PC-3 (cell line): Measurements from ENCODE around the gene ANG. TPM values are rescaled to one million over a fixed set of nuclear protein-coding genes. Genes with fewer than 3 reads are reported as not detected.

Experiments
- ATAC-seq: fragments of 200-7000 bp; cut with Tn5 transposase; 2 replicates; pipeline ENCODE4 v1.9.1; 2020; ENCODE audit warnings: mild to moderate bottlenecking, moderate library complexity
- BruUV-seq: library from RNA; stranded (reverse); fragments of 400-500 nt; replicated peaks from 2 replicates; lab custom pipeline; 2021; lab: Mats Ljungman, UMichigan
- CTCF ChIA-PET: fragments of 300-600 bp; sonication (Branson Sonifier 250); formaldehyde crosslinking; loops from one replicate; lab custom pipeline; 2022; ENCODE audit warnings: antibody characterized with exemption; lab: Charles Lee
- POLR2A ChIA-PET: fragments of 300-600 bp; sonication (Branson Sonifier 250); formaldehyde crosslinking; loops from one replicate; lab custom pipeline; 2022; ENCODE audit warnings: antibody characterized with exemption; ENCODE audit not compliant: unreplicated experiment; lab: Charles Lee
- DNase-seq: peaks from one replicate; pipeline ENCODE4 v3.0.0-alpha.2; 2015
- H2AFZ ChIP-seq: fragments of 300-600 bp; sonication (generic); 2 replicates; pipeline ENCODE4 v1.6.0; 2016; ENCODE audit warnings: antibody characterized with exemption, low read length
- H3F3A ChIP-seq: fragments of 300-600 bp; sonication (generic); one replicate; pipeline ENCODE4 v1.6.0; 2017; ENCODE audit warnings: antibody characterized with exemption, low read length, control low read depth, mild to moderate bottlenecking; ENCODE audit not compliant: unreplicated experiment
- H3K27ac ChIP-seq: fragments of 300-600 bp; sonication (generic); 2 replicates; pipeline ENCODE4 v1.5.1; 2016; ENCODE audit warnings: mild to moderate bottlenecking, low read length
- H3K27me3 ChIP-seq: fragments of 300-600 bp; sonication (generic); 2 replicates; pipeline ENCODE4 v1.6.1; 2016; ENCODE audit warnings: low read length, mixed read lengths
- H3K36me3 ChIP-seq: fragments of 300-600 bp; sonication (generic); 2 replicates; pipeline ENCODE4 v1.6.1; 2016; ENCODE audit warnings: low read depth, mixed run types, low read length, mixed read lengths
- H3K4me1 ChIP-seq: fragments of 300-600 bp; sonication (generic); 2 replicates; pipeline ENCODE4 v1.5.1; 2016; ENCODE audit warnings: low read length; ENCODE audit not compliant: insufficient read depth
- H3K4me2 ChIP-seq: fragments of 300-600 bp; sonication (generic); 2 replicates; pipeline ENCODE4 v1.6.0; 2016; ENCODE audit warnings: low read length
- H3K4me3 ChIP-seq: fragments of 300-600 bp; sonication (generic); 2 replicates; pipeline ENCODE4 v1.5.1; 2016; ENCODE audit warnings: mild to moderate bottlenecking, low read length, mixed read lengths
- H3K79me2 ChIP-seq: fragments of 300-600 bp; sonication (generic); 2 replicates; pipeline ENCODE4 v1.6.1; 2017; ENCODE audit warnings: low read length, mixed read lengths
- H3K9ac ChIP-seq: fragments of 300-600 bp; sonication (generic); 2 replicates; pipeline ENCODE4 v1.6.0; 2016; ENCODE audit warnings: mild to moderate bottlenecking, low read length
- H3K9me2 ChIP-seq: fragments of 300-600 bp; sonication (generic); replicated peaks from 2 replicates; pipeline ENCODE4 v1.6.1; 2016; ENCODE audit warnings: mixed run types, low read length, mixed read lengths
- H3K9me3 ChIP-seq: fragments of 300-600 bp; sonication (generic); 2 replicates; pipeline ENCODE4 v1.6.1; 2016; ENCODE audit warnings: low read length, mixed read lengths
- H4K20me1 ChIP-seq: fragments of 300-600 bp; sonication (generic); 2 replicates; pipeline ENCODE4 v1.6.1; 2016; ENCODE audit warnings: low read length, mixed read lengths
- CTCF ChIP-seq: fragments of 300-600 bp; sonication (generic); conservative IDR thresholded peaks from 2 replicates; pipeline ENCODE4 v1.5.1; 2017; ENCODE audit warnings: antibody characterized with exemption, low read depth, mild to moderate bottlenecking, low read length
- EZH2 ChIP-seq: fragments of 300-600 bp; sonication (generic); IDR thresholded peaks from one replicate; pipeline ENCODE4 v1.6.1; 2017; ENCODE audit warnings: antibody characterized with exemption, mild to moderate bottlenecking, low read length; ENCODE audit not compliant: unreplicated experiment
- EZH2phosphoT487 ChIP-seq: fragments of 300-600 bp; sonication (generic); IDR thresholded peaks from 2 replicates; pipeline ENCODE4 v1.6.1; 2018; ENCODE audit warnings: mild to moderate bottlenecking, antibody characterized with exemption, low read length, borderline replicate concordance
- intact Hi-C: fragments of 100-400 bp; cut with micrococcal nuclease; formaldehyde crosslinking; loops from 2 replicates; pipeline ENCODE4 v1.9.0; 2023
- total RNA-seq: library from RNA; depleted of rRNA; stranded (reverse); fragments of >200 nt; gene quantifications from 2 replicates; pipeline ENCODE4 v1.2.3, GENCODE V29; 2014

Gene ANG
- total RNA-seq, 1 experiment from 2014 or later = 4.8 TPM

GRCh38 chr14:20730891-20731290 lies 42.3 kb downstream of the ANG start:
- Histone ChIP-seq H3F3A (no peaks in the 10 kb centered on the region), H3K27ac (no peak overlapping the region), H3K9me2 (no peaks in the 10 kb centered on the region), H2AFZ (no peak overlapping the region), H3K79me2 (no peaks in the 10 kb centered on the region), H3K9ac (no peak overlapping the region), H3K4me1 (no peaks in the 10 kb centered on the region), H4K20me1 (no peaks in the 10 kb centered on the region), H3K36me3 (no peaks in the 10 kb centered on the region), H3K4me3 (no peak overlapping the region), H3K4me2 (no peak overlapping the region), H3K27me3 (peaks cover 82% of the 10 kb centered on the region), H3K9me3 (no peaks in the 10 kb centered on the region)
- BruUV-seq = no TSS peak
- intact Hi-C loops = no loop called here
- no peak for ATAC-seq
- DNase-seq = no peak
- TF ChIP-seq EZH2 = no peak
- TF ChIP-seq EZH2phosphoT487 = no peak
- no peak for TF ChIP-seq CTCF
- ChIA-PET POLR2A (no interaction called here), CTCF (no interaction called here)

GRCh38 chr14:20732477-20732876 lies 43.9 kb downstream of the ANG start:
- H3K36me3 ChIP-seq = no peaks in the 10 kb centered on the region
- BruUV-seq = no TSS peak
- ATAC-seq = no peak
- H3K79me2 ChIP-seq = no peaks in the 10 kb centered on the region
- POLR2A ChIA-PET = no interaction called here
- no peak overlapping the region for H3K27ac ChIP-seq
- CTCF ChIA-PET = no interaction called here
- no peak overlapping the region for H3K4me2 ChIP-seq
- H2AFZ ChIP-seq = no peak overlapping the region
- no peak for DNase-seq
- H3K4me1 ChIP-seq = no peaks in the 10 kb centered on the region
- TF ChIP-seq CTCF (no peak), EZH2phosphoT487 (no peak), EZH2 (no peak)
- no peak overlapping the region for H3K4me3 ChIP-seq
- no peaks in the 10 kb centered on the region for H4K20me1 ChIP-seq
- intact Hi-C loops = no loop called here
- H3K9me3 ChIP-seq = no peaks in the 10 kb centered on the region
- H3K9me2 ChIP-seq = no peaks in the 10 kb centered on the region
- peaks cover 79% of the 10 kb centered on the region for H3K27me3 ChIP-seq
- no peak overlapping the region for H3K9ac ChIP-seq
- H3F3A ChIP-seq = no peaks in the 10 kb centered on the region

DNA sequence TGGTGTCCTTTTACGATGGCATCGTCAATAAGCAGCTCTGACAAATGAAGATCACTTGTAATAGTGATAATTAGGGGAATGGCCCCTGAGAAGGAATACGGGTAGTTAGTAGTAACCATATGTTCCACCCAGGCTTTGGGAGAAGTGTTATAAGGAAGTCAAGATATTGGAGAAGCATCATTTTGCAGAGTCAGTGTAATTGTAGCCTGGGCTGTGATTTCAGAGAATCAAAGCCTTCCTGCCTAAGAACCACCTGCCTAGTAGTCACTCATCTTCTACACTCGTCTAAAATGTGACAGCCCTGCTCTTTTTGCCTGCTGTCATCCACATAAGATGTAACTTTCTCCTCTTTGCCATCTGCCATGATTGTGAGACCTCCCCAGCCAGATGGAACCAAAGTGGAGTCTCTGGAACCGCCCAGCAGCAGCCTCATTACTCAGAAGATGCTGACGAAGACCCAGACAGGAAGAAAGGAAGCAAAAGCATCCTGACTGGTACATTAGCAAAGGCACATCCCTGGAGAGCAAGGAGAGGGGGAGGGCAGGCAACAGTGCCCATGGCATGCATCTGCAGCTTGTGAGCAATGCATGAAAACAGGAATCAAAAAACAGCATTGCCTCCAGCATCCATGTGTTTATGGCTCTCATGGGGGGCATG lies 44.5 kb downstream of the ANG start:
- ChIA-PET POLR2A (no interaction called here), CTCF (no interaction called here)
- Histone ChIP-seq H3K27ac (no peak overlapping the region), H3F3A (no peaks in the 10 kb centered on the region), H3K9ac (no peak overlapping the region), H2AFZ (no peak overlapping the region), H3K9me3 (no peaks in the 10 kb centered on the region), H3K36me3 (no peaks in the 10 kb centered on the region), H3K9me2 (no peaks in the 10 kb centered on the region), H3K4me3 (no peak overlapping the region), H3K27me3 (peaks cover 78% of the 10 kb centered on the region), H3K4me2 (no peak overlapping the region), H4K20me1 (no peaks in the 10 kb centered on the region), H3K79me2 (no peaks in the 10 kb centered on the region), H3K4me1 (no peaks in the 10 kb centered on the region)
- intact Hi-C loops = no loop called here
- no peak for TF ChIP-seq EZH2phosphoT487
- no peak for TF ChIP-seq EZH2
- TF ChIP-seq CTCF = no peak
- DNase-seq (no peak), ATAC-seq (no peak)
- BruUV-seq = no TSS peak
